ENCODE results near the gene FLVCR2. TPM values are rescaled to one million over a fixed set of nuclear protein-coding genes. Genes with fewer than 3 reads are reported as not detected.

Gene FLVCR2
- polyA plus RNA-seq, 6 donors from 2014 or later = 0.22 to 0.69 (median 0.49) TPM; not detected in 2

- no peaks in the 10 kb centered on the region for H3K27me3 Mint-ChIP-seq
- peaks cover 0 to 4% (median 0%) of the 10 kb centered on the region in 3 donors for H3K4me1 Mint-ChIP-seq
- no peak for DNase-seq
- peaks cover 0 to 2% (median 0%) of the 10 kb centered on the region in 7 donors for H3K9me3 Mint-ChIP-seq
- H3K4me3 Mint-ChIP-seq = no peak overlapping the region
- no peak overlapping the region for H3K27ac Mint-ChIP-seq
- peaks cover 22 to 24% of the 10 kb centered on the region in 2 donors for H3K36me3 Mint-ChIP-seq
- ATAC-seq (ENCODE audit: low read depth in 2 of 2) = no peak
Measured at GRCh38 chr14:75653563-75653962, 75.1 kb downstream of the FLVCR2 start.

GRCh38 chr14:75654127-75654732, 75.8 kb downstream of the FLVCR2 start:
- Mint-ChIP-seq H3K9me3 (peaks cover 0 to 2% (median 0%) of the 10 kb centered on the region in 7 donors), H3K27ac (peak overlapping the region in 2 of 6 donors; percentile 51 to 68), H3K4me1 (peaks cover 0 to 7% (median 0%) of the 10 kb centered on the region in 3 donors), H3K4me3 (no peak overlapping the region), H3K36me3 (peaks cover 19 to 24% of the 10 kb centered on the region in 2 donors), H3K27me3 (no peaks in the 10 kb centered on the region)
- peak; percentile 84 to 92 for ATAC-seq (ENCODE audit: low read depth in 2 of 2)
- DNase-seq = peak; percentile 74

- Mint-ChIP-seq H3K27ac (no peak overlapping the region), H3K36me3 (peaks cover 9 to 14% of the 10 kb centered on the region in 2 donors), H3K27me3 (no peaks in the 10 kb centered on the region), H3K9me3 (no peaks in the 10 kb centered on the region), H3K4me1 (peaks cover 5 to 14% (median 7%) of the 10 kb centered on the region in 3 donors), H3K4me3 (no peak overlapping the region)
- ATAC-seq (ENCODE audit: low read depth in 2 of 2) (no peak), DNase-seq (no peak)
Measured at GRCh38 chr14:75655235-75655634, 76.8 kb downstream of the FLVCR2 start.

DNA sequence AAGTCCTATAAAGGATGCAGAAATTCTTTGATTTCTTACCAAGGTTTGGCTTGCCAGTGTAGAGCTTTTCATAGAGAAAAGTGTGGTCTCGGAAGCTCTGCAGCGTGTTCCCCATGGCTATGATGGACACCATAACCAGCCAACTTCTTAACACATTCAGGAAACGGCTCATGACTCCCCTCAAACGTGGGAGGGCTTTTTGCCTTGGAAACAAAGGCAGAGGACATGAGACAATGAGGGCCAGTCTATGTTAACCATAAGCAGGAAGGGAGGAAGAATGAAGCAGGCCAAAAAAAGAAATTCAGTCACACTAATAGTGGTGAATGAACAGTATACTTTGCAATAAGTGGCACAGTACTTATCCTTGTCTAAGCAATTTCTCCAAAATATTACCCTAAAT, 78.9 kb downstream of the FLVCR2 start:
- no peaks in the 10 kb centered on the region for H3K27me3 Mint-ChIP-seq
- ATAC-seq (ENCODE audit: low read depth in 2 of 2) (no peak), DNase-seq (no peak)
- H3K36me3 Mint-ChIP-seq = no peaks in the 10 kb centered on the region
- peaks cover 0 to 3% (median 0%) of the 10 kb centered on the region in 7 donors for H3K9me3 Mint-ChIP-seq
- H3K4me3 Mint-ChIP-seq = peak overlapping the region in 1 of 8 donors; percentile 13
- H3K27ac Mint-ChIP-seq = no peak overlapping the region
- H3K4me1 Mint-ChIP-seq = peaks cover 10 to 30% (median 22%) of the 10 kb centered on the region in 3 donors

- Mint-ChIP-seq H3K9me3 (peaks cover 0 to 3% (median 0%) of the 10 kb centered on the region in 7 donors), H3K27me3 (no peaks in the 10 kb centered on the region), H3K27ac (peak overlapping the region in 1 of 6 donors; percentile 35), H3K36me3 (no peaks in the 10 kb centered on the region), H3K4me3 (peak overlapping the region in 1 of 8 donors; percentile 28), H3K4me1 (peaks cover 10 to 28% (median 22%) of the 10 kb centered on the region in 3 donors)
- ATAC-seq (ENCODE audit: low read depth in 2 of 2) = no peak
- no peak for DNase-seq
Measured at GRCh38 chr14:75658957-75659356, 80.5 kb downstream of the FLVCR2 start.

DNA sequence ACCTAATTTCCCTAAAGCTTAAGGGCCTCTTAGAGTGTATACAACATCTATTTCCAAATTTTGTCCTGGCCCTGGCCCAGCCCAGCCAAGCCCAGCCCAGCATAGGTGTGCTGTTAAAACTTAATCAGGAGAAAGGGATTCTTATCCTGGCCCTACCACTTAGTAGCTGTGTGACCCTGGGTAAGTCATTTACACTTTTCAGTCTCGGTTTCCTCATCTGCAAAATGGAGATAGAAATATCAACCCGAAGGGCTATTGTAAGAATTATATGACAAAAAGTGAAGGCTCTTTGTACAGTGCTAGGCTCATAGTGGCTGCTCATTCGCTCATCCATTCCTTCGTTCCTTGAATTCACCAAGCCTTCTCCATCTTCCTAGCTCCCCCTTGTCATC, 81.8 kb downstream of the FLVCR2 start:
- ATAC-seq (ENCODE audit: low read depth in 2 of 2) (no peak), DNase-seq (no peak)
- no peaks in the 10 kb centered on the region for H3K27me3 Mint-ChIP-seq
- H3K36me3 Mint-ChIP-seq = no peaks in the 10 kb centered on the region
- H3K9me3 Mint-ChIP-seq = peaks cover 0 to 3% (median 0%) of the 10 kb centered on the region in 7 donors
- peak overlapping the region; percentile 86 to 98 (median 96) for H3K27ac Mint-ChIP-seq
- peaks cover 10 to 26% (median 22%) of the 10 kb centered on the region in 3 donors for H3K4me1 Mint-ChIP-seq
- H3K4me3 Mint-ChIP-seq = peak overlapping the region; percentile 81 to 98 (median 96)

DNA sequence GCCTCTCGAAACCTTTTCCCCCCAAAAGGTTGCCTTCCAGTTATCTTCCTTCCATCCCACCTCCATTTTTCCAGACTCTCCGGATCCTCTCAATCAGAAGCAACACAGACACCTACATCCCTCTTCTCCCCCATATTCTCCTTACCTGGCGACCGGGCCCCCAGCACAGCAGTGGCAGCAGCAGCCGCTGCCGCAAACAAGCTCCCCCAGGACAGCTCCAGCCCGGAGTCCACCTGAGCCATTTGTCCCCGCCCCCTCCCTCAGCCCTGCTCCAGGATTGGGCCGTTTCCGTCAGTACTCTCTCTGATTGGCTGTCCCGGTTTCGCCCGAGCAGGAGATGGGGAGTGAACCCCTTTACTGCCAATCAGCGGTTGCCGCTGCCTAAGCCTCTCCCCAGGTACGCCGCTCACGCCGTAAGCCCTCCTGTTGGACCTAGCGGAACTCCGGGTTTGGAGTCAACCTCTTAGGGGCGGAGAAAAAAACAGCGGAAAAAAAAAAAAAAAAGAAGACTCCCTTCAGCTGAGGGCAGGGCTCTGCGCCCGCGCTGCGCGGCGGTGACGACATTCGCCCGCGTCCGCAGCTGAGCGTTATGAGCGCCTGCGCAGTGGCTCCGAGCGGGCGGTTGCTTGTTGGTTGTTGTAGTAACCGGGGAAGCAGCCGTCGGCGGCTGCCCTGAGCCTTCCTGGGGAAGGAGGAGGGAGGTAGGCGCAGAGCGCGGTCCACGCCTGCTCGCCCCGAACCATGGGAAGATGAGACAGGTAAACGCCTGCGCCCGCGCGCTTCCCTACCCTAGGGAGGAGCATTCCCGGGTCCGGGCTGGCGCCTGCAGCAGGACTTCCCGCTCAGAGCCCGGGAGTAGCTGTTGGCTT, 82.4 kb downstream of the FLVCR2 start, which contains the start of the genes ERG28 and TTLL5:
Gene ERG28 (minus strand): TSS at position 247 of the 869 bp plus-strand sequence. CDS start 3,374 bp downstream, outside the sequence.
Gene TTLL5 (plus strand): TSS at position 617 of the 869 bp plus-strand sequence. CDS start 1,904 bp downstream, outside the sequence.
- Mint-ChIP-seq H3K27me3 (no peaks in the 10 kb centered on the region), H3K4me3 (peak within 1 kb of the TSS; percentile 81 to 98 (median 96)), H3K9me3 (peaks cover 0 to 3% (median 0%) of the 10 kb centered on the region in 7 donors), H3K27ac (peak within 1 kb of the TSS; percentile 86 to 98 (median 96)), H3K4me1 (peaks cover 10 to 26% (median 22%) of the 10 kb centered on the region in 3 donors), H3K36me3 (no peaks in the 10 kb centered on the region)
- peak; percentile 96 for DNase-seq
- peak; percentile 90 to 94 for ATAC-seq (ENCODE audit: low read depth in 2 of 2)

- Mint-ChIP-seq H3K9me3 (peaks cover 0 to 3% (median 0%) of the 10 kb centered on the region in 7 donors), H3K4me1 (peaks cover 10 to 26% (median 22%) of the 10 kb centered on the region in 3 donors), H3K27ac (peak overlapping the region; percentile 86 to 98 (median 96)), H3K4me3 (peak overlapping the region; percentile 81 to 98 (median 96)), H3K27me3 (no peaks in the 10 kb centered on the region), H3K36me3 (no peaks in the 10 kb centered on the region)
- DNase-seq (no peak), ATAC-seq (ENCODE audit: low read depth in 2 of 2) (no peak)
Measured at GRCh38 chr14:75661499-75661814, 83.0 kb downstream of the FLVCR2 start.

GRCh38 chr14:75662966-75663365, 84.5 kb downstream of the FLVCR2 start:
- DNase-seq (no peak), ATAC-seq (ENCODE audit: low read depth in 2 of 2) (no peak)
- Mint-ChIP-seq H3K27me3 (no peaks in the 10 kb centered on the region), H3K4me1 (peaks cover 10 to 26% (median 22%) of the 10 kb centered on the region in 3 donors), H3K4me3 (peak overlapping the region in 7 of 8 donors; percentile 18 to 98 (median 64)), H3K9me3 (peaks cover 0 to 3% (median 0%) of the 10 kb centered on the region in 7 donors), H3K36me3 (no peaks in the 10 kb centered on the region), H3K27ac (peak overlapping the region in 1 of 6 donors; percentile 18)

GRCh38 chr14:75667099-75667765, 88.8 kb downstream of the FLVCR2 start:
- Mint-ChIP-seq H3K27me3 (no peaks in the 10 kb centered on the region), H3K9me3 (peaks cover 0 to 3% (median 0%) of the 10 kb centered on the region in 7 donors), H3K4me1 (no peaks in the 10 kb centered on the region), H3K36me3 (peaks cover 7 to 20% of the 10 kb centered on the region in 2 donors), H3K4me3 (peak overlapping the region in 1 of 8 donors; percentile 38), H3K27ac (no peak overlapping the region)
- ATAC-seq (ENCODE audit: low read depth in 2 of 2) (no peak), DNase-seq (no peak)

DNA sequence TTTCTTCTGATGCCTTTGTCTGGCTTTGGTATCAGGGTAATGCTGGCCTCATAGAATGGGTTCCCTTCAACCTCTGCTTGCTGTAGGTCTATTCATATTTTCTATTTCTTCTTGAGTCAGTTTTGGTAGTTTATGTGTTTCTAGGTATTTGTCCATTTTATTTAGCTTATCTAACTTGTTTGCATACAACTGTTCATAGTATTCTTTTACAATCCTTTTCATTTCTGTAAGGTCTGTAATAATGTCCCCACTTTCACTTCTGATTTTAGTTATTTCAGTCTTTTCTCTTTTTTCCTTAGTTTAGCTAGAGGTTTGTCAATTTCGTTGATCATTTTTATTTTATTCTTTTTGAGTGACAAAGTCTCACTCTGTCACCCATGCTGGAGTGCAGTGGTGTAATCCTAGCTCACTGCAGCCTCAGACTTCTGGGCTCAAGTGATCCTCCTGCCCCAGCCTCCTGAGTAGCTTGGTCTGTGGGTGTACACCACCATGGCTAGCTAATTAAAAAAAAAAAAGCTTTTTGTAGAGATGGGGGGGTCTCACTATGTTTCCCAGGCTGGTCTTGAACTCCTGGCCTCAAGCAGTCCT, 94.3 kb downstream of the FLVCR2 start:
- no peak for DNase-seq
- Mint-ChIP-seq H3K4me3 (no peak overlapping the region), H3K4me1 (peaks cover 0 to 5% (median 0%) of the 10 kb centered on the region in 3 donors), H3K36me3 (peaks cover 19 to 40% of the 10 kb centered on the region in 2 donors), H3K9me3 (peaks cover 0 to 7% (median 3%) of the 10 kb centered on the region in 7 donors), H3K27ac (peak overlapping the region in 1 of 6 donors; percentile 37), H3K27me3 (no peaks in the 10 kb centered on the region)
- ATAC-seq (ENCODE audit: low read depth in 2 of 2) = no peak

GRCh38 chr14:75673345-75674035, 95.1 kb downstream of the FLVCR2 start:
- H3K27ac Mint-ChIP-seq = peak overlapping the region in 2 of 6 donors; percentile 19 to 23
- no peaks in the 10 kb centered on the region for H3K27me3 Mint-ChIP-seq
- H3K9me3 Mint-ChIP-seq = peaks cover 0 to 7% (median 3%) of the 10 kb centered on the region in 7 donors
- peaks cover 0 to 8% (median 0%) of the 10 kb centered on the region in 3 donors for H3K4me1 Mint-ChIP-seq
- H3K36me3 Mint-ChIP-seq = peaks cover 19 to 46% of the 10 kb centered on the region in 2 donors
- ATAC-seq (ENCODE audit: low read depth in 2 of 2) = no peak
- DNase-seq = no peak
- H3K4me3 Mint-ChIP-seq = peak overlapping the region in 1 of 8 donors; percentile 20

All from naive B cell (primary cell).